Keratinocyte (primary cell): ENCODE measurements around the gene STRA6. TPM values are rescaled to one million over a fixed set of nuclear protein-coding genes. Genes with fewer than 3 reads are reported as not detected.

Experiments used
- DNase-seq: peaks from one replicate; pipeline ENCODE4 v3.0.0-alpha.2; 2011; ENCODE audit warnings: low read depth, missing footprints, low spot score
- FAIRE-seq: peaks from 2 replicates; lab custom pipeline; 2011; peaks lifted over from hg19 to GRCh38; lab: Jason Lieb, UNC
- H2AFZ ChIP-seq: 2 replicates; pipeline ENCODE4 v1.6.0; 2012; ENCODE audit warnings: low read length, control low read depth, inconsistent platforms; ENCODE audit not compliant: control insufficient read depth
- H3K27ac ChIP-seq: 2 replicates; pipeline ENCODE4 v1.5.1; 2011; ENCODE audit warnings: low read length; ENCODE audit not compliant: control insufficient read depth, insufficient read depth
- H3K27me3 ChIP-seq: 3 replicates; pipeline ENCODE4 v1.6.0; 2011; ENCODE audit warnings: low read length; ENCODE audit not compliant: control insufficient read depth, insufficient read depth; ENCODE audit errors: extremely low read depth
- H3K36me3 ChIP-seq, 2 experiments: 2 replicates in 1 of 2; 3 replicates in 1 of 2; pipeline ENCODE4 v1.5.1; 2011; ENCODE audit warnings: low read length in 2 of 2, mild to moderate bottlenecking in 1 of 2; ENCODE audit not compliant: control insufficient read depth in 2 of 2, insufficient read depth in 2 of 2; ENCODE audit errors: extremely low read depth in 1 of 2
- H3K4me1 ChIP-seq: 3 replicates; pipeline ENCODE4 v1.5.1; 2011; ENCODE audit warnings: low read length; ENCODE audit not compliant: control insufficient read depth, insufficient read depth; ENCODE audit errors: extremely low read depth
- H3K4me2 ChIP-seq: 3 replicates; pipeline ENCODE4 v1.6.0; 2011; ENCODE audit warnings: low read depth, low read length; ENCODE audit not compliant: control insufficient read depth, insufficient read depth; ENCODE audit errors: extremely low read depth
- H3K4me3 ChIP-seq, 3 experiments: fragments of 200-600 bp in 1 of 3; sonication (generic) in 1 of 3; 2 replicates in 2 of 3; 3 replicates in 1 of 3; pipeline ENCODE4 v1.5.1; 2011 to 2016; ENCODE audit warnings: low read length in 3 of 3, mild to moderate bottlenecking in 3 of 3, control low read depth in 2 of 3, inconsistent platforms in 1 of 3, low read depth in 1 of 3, mixed read lengths in 1 of 3, mixed run types in 1 of 3, moderate library complexity in 1 of 3; ENCODE audit not compliant: control insufficient read depth in 2 of 3, insufficient read depth in 2 of 3; ENCODE audit errors: extremely low read depth in 1 of 3
- H3K79me2 ChIP-seq: 2 replicates; pipeline ENCODE4 v1.6.0; 2012; ENCODE audit warnings: low read length; ENCODE audit not compliant: control insufficient read depth, insufficient read depth
- H3K9ac ChIP-seq: 3 replicates; pipeline ENCODE4 v1.6.0; 2011; ENCODE audit warnings: low read length; ENCODE audit not compliant: control insufficient read depth, insufficient read depth; ENCODE audit errors: extremely low read depth
- H3K9me1 ChIP-seq: 3 replicates; pipeline ENCODE4 v1.6.0; 2011; ENCODE audit warnings: low read length; ENCODE audit not compliant: control insufficient read depth, insufficient read depth; ENCODE audit errors: extremely low read depth
- H3K9me3 ChIP-seq: 2 replicates; pipeline ENCODE4 v1.5.1; 2012; ENCODE audit warnings: low read depth, low read length; ENCODE audit not compliant: control insufficient read depth
- H4K20me1 ChIP-seq: 3 replicates; pipeline ENCODE4 v1.6.0; 2011; ENCODE audit warnings: low read length; ENCODE audit not compliant: control insufficient read depth, insufficient read depth; ENCODE audit errors: extremely low read depth
- CTCF ChIP-seq, 3 experiments: IDR thresholded peaks in 1 of 3; conservative IDR thresholded peaks in 1 of 3; optimal IDR thresholded peaks in 1 of 3; 2 replicates in 2 of 3; 3 replicates in 1 of 3; pipeline versions ENCODE3 to v1.5.1; 2011; ENCODE audit warnings: low read length in 3 of 3, mild to moderate bottlenecking in 3 of 3, moderate library complexity in 2 of 3, control low read depth in 1 of 3, inconsistent platforms in 1 of 3; ENCODE audit not compliant: insufficient read depth in 2 of 3; ENCODE audit errors: extremely low read depth in 1 of 3
- EZH2 ChIP-seq: IDR thresholded peaks from one replicate; pipeline ENCODE4 v1.6.1; 2012; ENCODE audit warnings: inconsistent platforms, mild to moderate bottlenecking, low read length, moderate library complexity
- dilution Hi-C: fragments of 300-500 bp; cut with MboI; formaldehyde crosslinking; loops from one replicate; pipeline ENCODE4 v1.7.0; 2020; ENCODE audit warnings: low sequenced_read_pairs; ENCODE audit not compliant: extremely low pct_ligation_motif_present
- polyA plus RNA-seq, 5 experiments: library from polyadenylated mRNA; depleted of rRNA in 3 of 5; stranded (reverse) in 3 of 5; stranded (forward) in 1 of 5; unstranded in 1 of 5; fragments of >200 nt; gene quantifications; 1 replicate in 1 of 5; 2 replicates in 3 of 5; 3 replicates in 1 of 5; pipeline versions ENCODE4 v1.2.1 to v1.2.3, GENCODE V29; 2011 to 2012; ENCODE audit warnings: missing spikeins in 2 of 5, low read depth in 1 of 5, low replicate concordance in 1 of 5

The STRA6 gene
- polyA plus RNA-seq, 1 donor (not counting 4 experiments of a cell fraction or from before 2014, with no cell fraction given): not detected

- Histone ChIP-seq H4K20me1 (no peaks in the 10 kb centered on the region), H3K27me3 (peaks cover 25% of the 10 kb centered on the region), H3K4me2 (no peak overlapping the region), H3K36me3 (no peaks in the 10 kb centered on the region), H3K4me3 (no peak overlapping the region), H3K9me1 (peaks cover 2% of the 10 kb centered on the region), H3K4me1 (no peaks in the 10 kb centered on the region), H3K9me3 (no peaks in the 10 kb centered on the region), H3K27ac (no peak overlapping the region), H3K79me2 (no peaks in the 10 kb centered on the region), H2AFZ (no peak overlapping the region), H3K9ac (no peak overlapping the region)
- no peak for FAIRE-seq
- dilution Hi-C loops: no loop called here
- TF ChIP-seq EZH2 (no peak), CTCF (optimal IDR thresholded peaks at IDR 0.05 in 1 of 3, IDR thresholded peaks at IDR 0.05 in 1 of 3, conservative IDR thresholded peaks at IDR 0.05 in 1 of 3; ENCODE audit: extremely low read depth in 1 of 3, insufficient read depth in 2 of 3, low read length in 3 of 3) (no peak)
- no peak for DNase-seq
Measured at GRCh38 chr15:74168711-74169126, 33.9 kb downstream of the STRA6 start.

GRCh38 chr15:74167891-74168331 lies 34.7 kb downstream of the STRA6 start:
- TF ChIP-seq EZH2: no peak
- TF ChIP-seq CTCF (optimal IDR thresholded peaks at IDR 0.05 in 1 of 3, IDR thresholded peaks at IDR 0.05 in 1 of 3, conservative IDR thresholded peaks at IDR 0.05 in 1 of 3; ENCODE audit: extremely low read depth in 1 of 3, insufficient read depth in 2 of 3, low read length in 3 of 3): no peak
- Histone ChIP-seq H3K36me3 (no peaks in the 10 kb centered on the region), H3K27me3 (peaks cover 19% of the 10 kb centered on the region), H3K79me2 (no peaks in the 10 kb centered on the region), H4K20me1 (no peaks in the 10 kb centered on the region), H3K9me3 (no peaks in the 10 kb centered on the region), H3K9ac (no peak overlapping the region), H3K27ac (no peak overlapping the region), H3K4me1 (no peaks in the 10 kb centered on the region), H3K4me3 (no peak overlapping the region), H2AFZ (no peak overlapping the region), H3K9me1 (peaks cover 2% of the 10 kb centered on the region), H3K4me2 (no peak overlapping the region)
- DNase-seq: no peak
- no peak for FAIRE-seq
- dilution Hi-C loops: no loop called here
